CD4-positive, alpha-beta T cell treated with Interleukin-2 at 100 ng/mL for 4 hours (primary cell): ENCODE data around the gene TRPV4.
"Not testable (repeated sequence)": the region's sequence is repeated elsewhere in the genome, so short reads cannot be mapped to it uniquely, and the experiment has no call there.

Experiments used
- DNase-seq: peaks from one replicate; pipeline ENCODE4 v3.0.0-alpha.2; 2020; ENCODE audit warnings: low spot score

Gene TRPV4

DNA sequence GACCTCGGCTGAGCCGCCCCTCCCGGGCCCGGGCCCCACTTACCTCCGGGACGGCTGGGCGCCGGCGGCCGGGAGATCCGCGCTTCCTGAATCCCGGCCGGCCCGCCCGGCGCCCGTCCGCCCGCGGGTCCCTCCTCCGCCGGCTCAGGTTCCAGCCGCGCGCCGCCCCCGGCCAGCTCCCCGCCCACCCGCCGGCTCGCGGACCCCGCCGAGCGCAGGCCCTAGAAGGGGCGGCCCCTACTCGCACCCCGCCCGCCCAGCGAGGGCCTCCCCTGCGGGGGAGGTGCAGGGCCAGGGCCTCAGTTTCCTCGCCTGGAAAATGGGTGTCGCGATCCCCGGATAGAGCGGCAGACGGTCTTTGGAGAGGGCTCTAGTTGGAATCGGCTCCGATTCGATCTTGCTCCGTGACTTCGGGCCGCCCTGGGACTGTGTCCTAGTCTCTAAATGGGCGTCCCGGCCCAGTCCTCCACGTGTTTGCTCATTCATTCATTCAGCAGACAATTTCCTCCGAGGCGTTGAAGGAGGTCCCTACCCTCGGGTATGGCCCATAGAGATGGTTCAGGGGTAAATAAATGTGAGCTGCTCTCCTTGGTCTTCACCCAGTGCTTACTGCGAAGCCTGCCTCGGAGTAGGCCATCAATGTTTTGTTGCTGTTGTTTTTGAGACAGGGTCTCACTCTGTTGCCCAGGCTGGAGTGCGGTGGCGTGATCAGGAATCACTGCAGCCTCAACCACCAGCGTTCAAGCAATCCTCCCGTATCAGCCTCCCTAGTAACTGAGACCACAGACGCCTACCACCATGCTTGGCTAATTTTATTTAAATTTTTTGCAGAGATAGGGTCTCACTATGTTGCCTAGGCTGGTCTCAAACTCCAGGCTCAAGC is at the start of gene TRPV4:
TRPV4 (minus strand) TSS at position 92 of the 883 bp plus-strand sequence. CDS start 18,602 bp downstream, outside the sequence.
- DNase-seq: no peak

GRCh38 chr12:109881752-109882151 is 48.6 kb upstream of the TRPV4 start:
- no peak for DNase-seq

- DNase-seq: no peak
Observed at GRCh38 chr12:109880938-109881337, 47.7 kb upstream of the TRPV4 start.

- peak; percentile 90 for DNase-seq
Observed at GRCh38 chr12:109880043-109880931, 47.1 kb upstream of the TRPV4 start, which contains the start of gene GLTP. Gene GLTP (minus strand): TSS chr12:109880541. CDS start chr12:109880374, 167 bp downstream.

DNA sequence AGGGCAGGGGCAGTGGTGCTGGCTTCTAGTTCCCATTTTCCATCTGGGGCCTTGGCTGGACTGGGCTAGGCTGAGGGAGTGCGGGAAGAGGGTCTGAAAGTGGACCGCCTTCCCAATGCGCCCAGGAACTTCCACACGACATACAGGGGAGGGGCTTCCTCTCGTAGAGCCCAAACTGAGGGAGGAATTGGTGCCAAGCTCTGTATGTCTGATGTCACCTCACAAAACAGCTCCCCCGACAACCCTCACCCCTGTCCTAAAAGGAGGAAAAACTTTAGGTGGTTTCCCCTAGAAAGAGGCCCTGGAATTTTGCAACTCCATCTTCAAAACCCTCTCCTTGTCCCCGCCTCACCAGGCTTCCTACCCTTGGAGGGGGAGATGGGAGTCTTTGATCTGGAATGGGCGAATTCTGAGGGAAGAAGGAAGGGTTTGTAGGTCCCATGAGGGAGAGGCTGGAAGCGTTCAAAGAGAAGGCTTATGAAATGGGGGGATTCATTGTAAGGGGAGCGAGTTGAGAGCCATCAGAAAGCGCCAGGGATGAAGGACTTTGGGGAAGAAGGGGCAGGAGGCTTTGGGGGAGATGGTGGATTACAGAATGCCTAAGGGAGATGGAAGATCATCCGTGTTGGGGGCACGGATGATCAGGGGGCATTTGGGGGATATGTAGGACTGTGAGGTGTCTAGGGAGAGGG is 46.3 kb upstream of the TRPV4 start:
- DNase-seq: no peak

DNA sequence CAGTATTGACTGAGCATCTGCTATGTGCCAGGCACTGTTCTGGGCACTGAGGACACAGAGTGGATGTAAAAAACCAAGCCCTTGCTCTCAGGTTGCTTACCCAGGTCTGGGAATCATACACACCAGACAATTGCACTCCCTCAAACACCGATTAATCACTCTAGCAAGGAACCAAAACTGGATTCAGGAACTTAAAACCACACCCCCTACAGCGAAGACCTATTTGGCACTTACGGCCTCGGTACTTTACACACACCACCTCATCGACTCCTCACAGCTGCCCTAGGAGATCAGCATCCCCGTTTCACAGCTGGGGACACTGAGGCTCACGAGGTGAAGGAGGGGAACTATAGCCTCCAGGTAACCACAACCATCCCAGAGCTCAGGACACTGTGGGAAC is 45.6 kb upstream of the TRPV4 start:
- DNase-seq: no peak

DNA sequence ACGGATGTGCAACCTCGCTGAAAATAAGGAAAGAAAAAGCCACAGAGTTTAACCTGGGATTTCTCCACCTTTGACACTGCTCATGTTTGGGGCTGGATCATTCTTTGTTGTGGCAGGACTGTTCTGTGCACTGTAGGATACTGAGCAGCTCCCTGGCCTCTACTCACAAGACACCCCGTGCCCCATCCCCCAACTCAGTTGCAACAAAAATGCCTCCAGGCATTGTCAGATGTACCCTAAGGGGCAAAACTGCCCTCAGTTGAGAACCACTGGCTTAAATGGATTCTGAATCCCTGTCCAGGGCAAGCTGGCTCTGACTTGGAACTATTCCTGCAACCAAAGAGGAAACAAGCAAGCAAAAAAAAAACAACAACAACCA is 45.0 kb upstream of the TRPV4 start:
- DNase-seq: no peak

GRCh38 chr12:109877504-109878246 is 44.5 kb upstream of the TRPV4 start:
- no peak for DNase-seq

GRCh38 chr12:109876406-109876805 is 43.2 kb upstream of the TRPV4 start:
- DNase-seq: no peak

DNA sequence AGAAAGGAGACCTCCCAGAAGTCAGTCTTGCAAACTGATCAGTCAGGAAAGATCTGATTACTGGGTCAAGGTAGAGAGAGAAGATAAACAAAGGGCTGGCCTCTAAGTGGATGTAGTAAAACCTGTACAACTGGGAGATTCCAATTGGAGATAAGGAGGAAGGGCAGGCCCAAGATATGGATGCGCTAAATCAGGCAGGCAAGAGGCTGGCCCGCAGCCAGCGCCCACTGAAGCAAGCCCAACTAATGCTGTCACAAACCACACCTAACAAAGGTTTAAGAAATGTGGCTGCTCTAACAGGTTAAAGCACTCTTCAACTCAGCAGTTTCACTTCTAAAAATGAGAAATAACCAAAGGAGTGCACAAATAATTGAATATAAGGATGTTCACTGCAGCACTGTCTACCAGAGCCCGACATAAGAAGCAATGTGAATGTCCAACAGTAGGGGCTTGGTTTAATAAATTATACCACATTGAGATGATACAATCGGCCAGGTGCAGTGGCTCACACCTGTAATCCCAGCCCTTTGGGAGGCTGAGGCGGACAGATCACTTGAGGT is 42.5 kb upstream of the TRPV4 start:
- DNase-seq: no peak

DNA sequence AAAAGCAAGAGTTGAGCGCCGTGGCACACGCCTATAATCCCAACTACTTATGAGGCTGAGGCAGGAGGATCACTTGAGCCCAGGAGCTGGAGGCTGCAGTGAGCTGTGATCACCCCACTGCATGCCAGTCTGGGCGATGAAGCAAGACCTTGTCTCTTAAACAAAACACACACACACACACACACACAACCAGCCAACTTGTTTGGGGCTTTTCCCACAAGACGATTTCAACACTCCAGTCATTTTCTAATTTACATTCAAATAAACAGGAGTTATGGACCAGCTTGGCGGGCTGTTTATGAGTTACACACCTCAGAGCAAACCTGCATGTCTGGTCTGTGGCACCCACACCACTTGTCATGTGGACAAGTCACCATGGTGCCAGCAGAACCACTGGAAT is 40.5 kb upstream of the TRPV4 start:
- no peak for DNase-seq

DNA sequence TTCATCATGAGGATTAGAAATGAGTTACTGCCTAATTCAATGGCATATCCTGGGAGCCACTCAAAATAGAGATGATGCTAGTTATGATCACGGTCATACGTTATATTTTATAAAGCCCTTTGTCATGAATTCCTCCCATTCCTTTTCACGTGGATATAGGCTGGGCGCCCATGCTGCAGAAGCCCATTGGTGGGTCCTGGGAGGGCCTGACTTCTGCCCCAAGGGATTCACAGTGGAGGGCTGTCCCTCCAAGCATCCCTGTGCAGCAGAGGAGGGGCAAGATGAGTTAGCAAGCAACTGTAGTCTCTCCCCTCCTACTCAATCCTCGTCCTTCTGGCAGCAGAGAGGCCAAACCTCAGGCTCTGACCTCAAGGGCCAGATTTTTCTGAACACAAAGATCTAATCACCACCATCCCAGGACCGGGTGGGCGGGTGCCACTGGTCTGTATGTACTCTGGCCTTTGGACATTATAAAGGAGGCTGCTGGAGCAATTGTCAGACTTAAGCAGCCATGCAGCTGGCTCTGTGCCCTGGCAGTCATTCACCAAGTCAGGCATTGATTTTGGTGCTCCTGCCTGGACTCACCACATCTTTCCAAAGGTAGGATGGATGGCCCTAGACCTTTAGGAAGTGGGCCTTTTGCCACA is 38.6 kb upstream of the TRPV4 start:
- no peak for DNase-seq

DNA sequence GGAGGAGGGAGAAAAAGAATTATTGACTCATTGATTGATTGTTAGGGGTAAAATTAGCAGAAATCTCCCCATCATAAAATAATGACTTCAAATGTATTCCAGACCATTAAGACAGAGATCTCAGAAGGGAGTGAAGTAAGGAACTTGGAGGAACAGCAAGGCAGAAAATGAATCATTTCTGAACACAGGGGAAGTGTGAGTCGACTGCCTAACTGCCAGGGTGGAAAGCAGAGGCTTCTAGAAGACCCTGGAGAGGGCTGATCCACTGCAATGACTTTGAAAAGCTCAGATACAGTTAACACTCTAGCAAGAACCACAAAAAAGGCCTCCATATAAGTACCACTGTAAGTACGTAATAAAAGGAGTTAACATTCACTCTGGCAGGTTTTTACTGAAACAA is 37.5 kb upstream of the TRPV4 start:
- no peak for DNase-seq

DNA sequence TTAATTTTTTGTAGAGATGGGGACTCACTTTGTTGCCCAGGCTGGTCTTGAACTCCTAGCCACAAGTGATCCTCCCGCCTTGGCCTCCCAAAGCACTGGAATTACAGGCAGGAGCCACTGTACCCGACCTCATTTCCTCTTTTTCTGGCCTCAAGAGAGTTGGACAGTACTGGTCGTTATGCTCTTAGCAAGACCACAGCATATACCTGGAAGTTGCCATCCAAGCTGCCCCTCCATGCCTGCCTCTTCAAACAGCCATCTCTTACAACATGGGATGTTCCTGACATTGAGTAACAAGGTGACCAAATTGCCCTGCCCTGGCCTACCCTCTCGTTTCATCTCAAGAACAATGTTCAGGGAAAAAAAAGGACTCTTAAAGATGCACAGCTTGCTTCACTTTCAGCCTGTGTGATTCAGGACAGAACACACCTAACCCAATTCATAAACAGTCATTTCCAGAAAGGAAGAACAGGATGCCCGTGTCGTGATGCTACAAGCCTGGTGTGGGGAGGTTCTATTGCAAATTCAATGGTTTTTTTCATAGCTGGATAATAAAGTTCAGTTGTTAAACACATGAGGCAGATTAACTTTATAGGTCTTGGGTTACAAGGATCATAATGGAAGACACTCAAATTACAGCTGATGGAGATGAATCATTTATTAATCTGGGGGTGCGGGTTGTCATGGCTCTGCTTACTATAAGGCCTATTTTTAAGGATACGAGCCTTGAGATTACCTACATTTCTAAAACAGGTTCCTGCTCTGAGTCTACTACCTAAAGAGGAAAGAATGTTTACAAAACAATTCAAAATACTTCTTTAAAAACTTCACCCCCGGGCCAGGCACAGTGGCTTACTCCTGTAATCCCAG is 35.2 kb upstream of the TRPV4 start:
- no peak for DNase-seq

- DNase-seq: no peak
Observed at GRCh38 chr12:109864916-109865315, 31.7 kb upstream of the TRPV4 start.

- DNase-seq: peak; percentile 22
Observed at GRCh38 chr12:109863847-109864712, 30.9 kb upstream of the TRPV4 start.

DNA sequence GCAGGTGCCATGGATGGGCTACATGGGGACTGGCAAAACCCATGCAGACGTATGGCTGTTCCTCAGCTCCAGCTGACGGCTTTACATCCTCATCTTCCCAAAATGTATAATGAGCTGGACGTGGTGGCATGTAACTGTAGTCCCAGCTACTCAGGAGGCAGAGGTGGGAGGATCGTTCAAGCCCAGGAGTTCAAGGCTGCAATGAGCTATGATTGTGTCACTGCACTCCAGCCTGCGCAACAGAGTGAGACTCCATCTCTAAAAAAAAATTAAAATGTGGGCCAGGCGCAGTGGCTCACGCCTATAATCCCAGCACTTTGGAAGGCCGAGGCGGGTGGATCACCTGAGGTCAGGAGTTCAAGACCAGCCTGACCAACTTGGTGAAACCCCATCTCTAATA is 29.3 kb upstream of the TRPV4 start:
- not testable (repeated sequence) for DNase-seq

- no peak for DNase-seq
Observed at GRCh38 chr12:109861689-109862314, 28.6 kb upstream of the TRPV4 start.
